Tibial nerve (tissue), 4 donors: ENCODE results near the gene MRPS35. TPM values are rescaled to one million over a fixed set of nuclear protein-coding genes. Genes with fewer than 3 reads are reported as not detected.

ENCODE experiments used
- DNase-seq, 2 donors: peaks; one replicate each; pipeline ENCODE4 v3.0.0-alpha.2; 2019; ENCODE audit warnings: low spot score in 2 of 2
- H3K27ac ChIP-seq, 4 donors: fragments of 200-600 bp; sonication (generic) in 3 of 4; one replicate each; pipeline ENCODE4 v1.5.1; 2017 to 2019; ENCODE audit warnings: mild to moderate bottlenecking in 1 of 4
- H3K27me3 ChIP-seq, 2 donors: fragments of 200-600 bp; sonication (generic) in 1 of 2; one replicate each; pipeline versions ENCODE4 v1.5.1 to v1.6.0; 2017 to 2019
- H3K36me3 ChIP-seq, 3 donors: fragments of 200-600 bp; sonication (generic); one replicate each; pipeline ENCODE4 v1.5.1; 2018 to 2019
- H3K4me1 ChIP-seq, 4 donors: fragments of 200-600 bp; sonication (generic) in 3 of 4; one replicate each; pipeline ENCODE4 v1.5.1; 2017 to 2019
- H3K4me3 ChIP-seq, 4 donors: fragments of 200-600 bp; sonication (generic) in 3 of 4; one replicate each; pipeline ENCODE4 v1.5.1; 2017 to 2019; ENCODE audit warnings: mild to moderate bottlenecking in 1 of 4, moderate library complexity in 1 of 4
- H3K9me3 ChIP-seq, 4 donors: fragments of 200-600 bp; sonication (generic) in 3 of 4; one replicate each; pipeline ENCODE4 v1.5.1; 2017 to 2019
- EP300 ChIP-seq, 2 donors: sonication (generic); formaldehyde crosslinking; IDR thresholded peaks; one replicate each; pipeline ENCODE4 v1.6.1; 2017; ENCODE audit warnings: antibody characterized with exemption in 2 of 2, mild to moderate bottlenecking in 1 of 2
- POLR2A ChIP-seq, 2 donors: fragments of 450-650 bp; IDR thresholded peaks; one replicate each; pipeline ENCODE4 v1.6.1; 2017; ENCODE audit warnings: antibody characterized with exemption in 2 of 2, mild to moderate bottlenecking in 2 of 2, moderate library complexity in 2 of 2
- WGBS, 2 donors: methylation state at CpG; one replicate each; pipeline ENCODE4 v1.1.5; 2018; 5-methylcytosine and 5-hydroxymethylcytosine counted together
- total RNA-seq, 4 donors: library from RNA; depleted of rRNA; stranded (reverse); fragments of >200 nt; gene quantifications; one replicate each; pipeline ENCODE4 v1.1.0, GENCODE V29; 2016
- TF ChIP-seq, protein P1 (sequence below), 5 experiments: fragments of 200-600 bp in 3 of 5; fragments of 450-650 bp in 2 of 5; sonication (generic) in 3 of 5; IDR thresholded peaks; one replicate each; pipeline ENCODE4 v1.5.1; 2016 to 2019; ENCODE audit warnings: antibody characterized with exemption in 5 of 5, mild to moderate bottlenecking in 3 of 5, moderate library complexity in 2 of 5

MRPS35 gene
- total RNA-seq, 4 donors from 2014 or later: 27.0 to 103 (median 45.6) TPM

DNA sequence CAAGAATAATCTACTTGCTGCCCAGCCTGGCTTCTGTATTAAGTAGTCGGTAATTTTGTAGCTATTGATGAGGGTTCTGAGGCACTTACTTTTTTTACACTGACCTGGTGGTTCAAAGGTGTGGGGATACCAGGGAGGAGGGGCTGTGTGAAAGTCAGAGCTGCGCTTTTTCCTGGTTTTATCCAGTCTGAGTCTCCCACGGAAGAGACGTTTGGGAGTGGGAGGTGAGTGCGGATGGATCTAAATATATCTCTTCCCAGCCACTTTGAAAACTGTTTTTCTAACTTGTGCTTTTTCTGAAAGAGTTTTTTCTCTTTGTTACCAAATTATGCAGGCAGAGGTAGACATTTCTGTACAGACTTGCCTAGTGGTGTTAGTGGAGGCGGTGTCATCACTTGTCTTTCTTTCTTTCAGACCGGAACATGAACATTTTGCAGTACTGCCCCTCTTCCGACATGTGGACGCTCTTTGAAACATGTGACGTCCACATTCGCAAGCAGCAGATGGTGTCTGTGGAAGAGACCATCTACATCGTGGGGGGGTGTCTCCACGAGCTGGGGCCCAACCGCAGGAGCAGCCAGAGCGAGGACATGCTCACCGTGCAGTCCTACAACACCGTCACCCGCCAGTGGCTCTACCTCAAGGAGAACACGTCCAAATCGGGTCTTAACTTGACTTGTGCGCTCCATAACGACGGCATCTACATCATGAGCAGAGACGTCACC lies 86.8 kb downstream of the MRPS35 start:
- no peak overlapping the region for H3K4me3 ChIP-seq
- peaks cover 0 to 16% (median 0%) of the 10 kb centered on the region in 4 donors for H3K4me1 ChIP-seq
- DNase-seq: no peak
- no peak overlapping the region for H3K27ac ChIP-seq
- 89 to 93% methylated on average over 24 of the region's 24 CpGs for WGBS, 2 donors
- no peaks in the 10 kb centered on the region for H3K9me3 ChIP-seq
- no peaks in the 10 kb centered on the region for H3K27me3 ChIP-seq
- H3K36me3 ChIP-seq: peaks cover 0 to 86% (median 6%) of the 10 kb centered on the region in 3 donors
- TF ChIP-seq POLR2A (IDR thresholded peaks at IDR 0.05) (no peak), EP300 (IDR thresholded peaks at IDR 0.05) (no peak)
- TF ChIP-seq, protein P1, sequence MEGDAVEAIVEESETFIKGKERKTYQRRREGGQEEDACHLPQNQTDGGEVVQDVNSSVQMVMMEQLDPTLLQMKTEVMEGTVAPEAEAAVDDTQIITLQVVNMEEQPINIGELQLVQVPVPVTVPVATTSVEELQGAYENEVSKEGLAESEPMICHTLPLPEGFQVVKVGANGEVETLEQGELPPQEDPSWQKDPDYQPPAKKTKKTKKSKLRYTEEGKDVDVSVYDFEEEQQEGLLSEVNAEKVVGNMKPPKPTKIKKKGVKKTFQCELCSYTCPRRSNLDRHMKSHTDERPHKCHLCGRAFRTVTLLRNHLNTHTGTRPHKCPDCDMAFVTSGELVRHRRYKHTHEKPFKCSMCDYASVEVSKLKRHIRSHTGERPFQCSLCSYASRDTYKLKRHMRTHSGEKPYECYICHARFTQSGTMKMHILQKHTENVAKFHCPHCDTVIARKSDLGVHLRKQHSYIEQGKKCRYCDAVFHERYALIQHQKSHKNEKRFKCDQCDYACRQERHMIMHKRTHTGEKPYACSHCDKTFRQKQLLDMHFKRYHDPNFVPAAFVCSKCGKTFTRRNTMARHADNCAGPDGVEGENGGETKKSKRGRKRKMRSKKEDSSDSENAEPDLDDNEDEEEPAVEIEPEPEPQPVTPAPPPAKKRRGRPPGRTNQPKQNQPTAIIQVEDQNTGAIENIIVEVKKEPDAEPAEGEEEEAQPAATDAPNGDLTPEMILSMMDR (IDR thresholded peaks at IDR 0.05): no peak

DNA sequence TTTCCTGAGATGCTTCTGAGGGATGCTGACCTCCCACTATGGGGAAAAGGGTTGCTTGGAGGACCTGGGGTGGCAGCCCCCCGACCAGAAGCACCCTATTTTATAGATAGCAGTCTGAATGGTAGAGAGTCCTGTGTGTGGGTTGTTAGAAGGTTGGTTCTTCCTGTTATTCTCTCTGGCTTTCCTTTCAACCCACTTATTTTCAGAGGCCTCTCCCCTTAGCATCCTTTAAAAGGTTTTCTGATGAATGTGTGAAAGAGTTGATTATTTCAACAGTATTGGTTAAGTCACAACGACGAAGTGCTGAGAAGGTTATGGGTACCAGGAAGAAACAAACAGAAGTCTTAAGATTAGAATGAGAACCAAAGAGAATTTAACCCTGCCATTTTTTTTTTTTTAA lies 90.2 kb downstream of the MRPS35 start:
- 87 to 91% methylated on average over 3 of the region's 3 CpGs for WGBS, 2 donors
- no peak overlapping the region for H3K27ac ChIP-seq
- no peak overlapping the region for H3K4me3 ChIP-seq

GRCh38 chr12:27801630-27802029 lies 91.0 kb downstream of the MRPS35 start:
- Histone ChIP-seq H3K4me3 (no peak overlapping the region), H3K4me1 (no peaks in the 10 kb centered on the region), H3K27ac (no peak overlapping the region), H3K27me3 (no peaks in the 10 kb centered on the region), H3K9me3 (no peaks in the 10 kb centered on the region), H3K36me3 (peaks cover 0 to 46% (median 6%) of the 10 kb centered on the region in 3 donors)
- WGBS, 2 donors: 75 to 77% methylated on average over 5 of the region's 5 CpGs
- TF ChIP-seq POLR2A (IDR thresholded peaks at IDR 0.05): no peak
- no peak for TF ChIP-seq EP300 (IDR thresholded peaks at IDR 0.05)
- TF ChIP-seq, protein P1 (IDR thresholded peaks at IDR 0.05): no peak
- no peak for DNase-seq

More for the DNA sequence above, 90.2 kb downstream of the MRPS35 start:
- no peaks in the 10 kb centered on the region for H3K9me3 ChIP-seq
- H3K27me3 ChIP-seq: no peaks in the 10 kb centered on the region
- peaks cover 0 to 54% (median 6%) of the 10 kb centered on the region in 3 donors for H3K36me3 ChIP-seq
- H3K4me1 ChIP-seq: peaks cover 0 to under 1% (median 0%) of the 10 kb centered on the region in 4 donors
- DNase-seq: no peak
- TF ChIP-seq POLR2A (IDR thresholded peaks at IDR 0.05) (no peak), EP300 (IDR thresholded peaks at IDR 0.05) (no peak)
- TF ChIP-seq, protein P1 (IDR thresholded peaks at IDR 0.05): no peak

DNA sequence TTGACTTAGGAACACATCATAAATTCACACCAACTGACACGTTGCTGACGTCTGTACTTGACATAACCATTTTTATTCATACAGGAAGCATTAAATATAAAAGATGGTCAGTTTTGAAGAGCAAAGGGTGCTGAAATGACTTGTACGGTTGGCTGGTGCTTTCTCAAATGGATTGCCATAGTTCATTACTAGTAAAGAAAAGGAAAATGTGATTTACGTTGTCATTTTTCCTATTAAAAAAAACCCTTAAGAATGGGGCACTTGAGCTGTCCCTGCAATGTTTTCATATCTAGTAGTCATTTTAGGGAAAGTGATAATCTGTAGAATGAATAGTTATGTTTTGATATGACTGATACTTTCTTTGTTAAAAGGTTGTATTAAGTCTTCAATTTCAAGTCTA lies 91.9 kb downstream of the MRPS35 start:
- H3K27ac ChIP-seq: no peak overlapping the region

GRCh38 chr12:27802936-27803335 lies 92.3 kb downstream of the MRPS35 start:
- no peak for TF ChIP-seq POLR2A (IDR thresholded peaks at IDR 0.05)
- TF ChIP-seq EP300 (IDR thresholded peaks at IDR 0.05): no peak
- TF ChIP-seq, protein P1 (IDR thresholded peaks at IDR 0.05): no peak
- H3K9me3 ChIP-seq: no peaks in the 10 kb centered on the region
- no peaks in the 10 kb centered on the region for H3K27me3 ChIP-seq
- no peak for DNase-seq
- WGBS, 2 donors: 87 to 94% methylated on average over 2 of the region's 2 CpGs
- no peaks in the 10 kb centered on the region for H3K4me1 ChIP-seq
- H3K4me3 ChIP-seq: no peak overlapping the region
- peaks cover 0 to 33% (median 2%) of the 10 kb centered on the region in 3 donors for H3K36me3 ChIP-seq
- no peak overlapping the region for H3K27ac ChIP-seq

More for the DNA sequence above, 91.9 kb downstream of the MRPS35 start:
- TF ChIP-seq POLR2A (IDR thresholded peaks at IDR 0.05) (no peak), EP300 (IDR thresholded peaks at IDR 0.05) (no peak)
- TF ChIP-seq, protein P1 (IDR thresholded peaks at IDR 0.05): no peak
- Histone ChIP-seq H3K27me3 (no peaks in the 10 kb centered on the region), H3K4me3 (no peak overlapping the region), H3K9me3 (no peaks in the 10 kb centered on the region), H3K4me1 (no peaks in the 10 kb centered on the region), H3K36me3 (peaks cover 0 to 37% (median 6%) of the 10 kb centered on the region in 3 donors)
- WGBS, 2 donors: 56 to 62% methylated on average over 4 of the region's 4 CpGs
- no peak for DNase-seq
